ENCODE data around the gene ATP4A.

Gene ATP4A

DNA sequence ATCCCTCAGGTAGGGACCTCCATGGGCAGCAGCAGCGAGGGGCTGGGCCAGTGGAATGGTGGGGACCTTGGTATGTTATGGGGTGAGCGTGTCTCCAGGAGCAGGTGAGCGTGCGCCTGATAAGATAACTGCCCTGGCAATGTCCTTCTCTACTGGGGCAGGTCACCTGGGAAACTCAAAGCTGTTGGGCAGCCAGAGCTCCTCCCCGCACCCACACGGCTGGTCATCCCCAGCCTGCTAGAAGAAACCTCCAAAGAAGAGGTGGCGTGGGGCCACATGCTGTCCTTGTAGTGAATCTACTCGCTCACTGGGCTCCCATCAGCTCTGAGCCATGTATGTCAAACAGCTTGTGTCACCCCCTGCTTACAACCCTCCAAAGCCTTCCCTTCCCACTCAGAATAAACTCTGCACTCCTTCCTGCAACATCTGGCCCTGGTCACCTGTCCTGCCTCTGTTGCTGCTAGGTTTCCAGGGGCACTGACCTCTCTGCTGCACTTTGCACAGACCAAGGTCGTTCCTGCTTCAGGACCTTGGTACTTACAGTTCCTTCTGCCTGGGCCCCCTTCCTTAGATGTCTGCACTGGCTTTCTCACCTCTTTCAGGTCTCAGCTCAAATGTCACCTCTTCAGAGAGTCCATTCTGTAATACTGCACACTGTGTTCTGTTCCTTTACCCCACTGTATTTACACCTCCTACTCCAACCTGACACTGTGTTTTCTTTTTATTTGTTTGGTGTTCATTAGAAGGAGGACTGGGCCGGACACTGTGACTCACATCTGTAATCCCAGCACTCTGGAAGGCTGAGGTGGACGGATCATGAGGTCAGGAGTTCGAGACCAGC, 1.8 kb upstream of the ATP4A start:
- Histone ChIP-seq H3K36me3 (ENCODE audit: insufficient read depth) (no peaks in the 10 kb centered on the region), H2AFZ (ENCODE audit: low read depth) (no peak overlapping the region), H3K79me2 (ENCODE audit: insufficient read depth, low read depth) (no peaks in the 10 kb centered on the region), H3K4me3 (IDR thresholded peaks at IDR 0.05; ENCODE audit: insufficient read depth, low read depth, low read length) (no peak overlapping the region), H3K4me2 (no peak overlapping the region), H3K27me3 (ENCODE audit: insufficient read depth, low read depth) (peaks cover 66% of the 10 kb centered on the region), H3K4me1 (ENCODE audit: low read depth, poor library complexity, severe bottlenecking) (no peaks in the 10 kb centered on the region), H3K9ac (no peak overlapping the region), H3K27ac (no peak overlapping the region), H4K20me1 (ENCODE audit: insufficient read depth) (no peaks in the 10 kb centered on the region)
- TF ChIP-seq, protein P1, sequence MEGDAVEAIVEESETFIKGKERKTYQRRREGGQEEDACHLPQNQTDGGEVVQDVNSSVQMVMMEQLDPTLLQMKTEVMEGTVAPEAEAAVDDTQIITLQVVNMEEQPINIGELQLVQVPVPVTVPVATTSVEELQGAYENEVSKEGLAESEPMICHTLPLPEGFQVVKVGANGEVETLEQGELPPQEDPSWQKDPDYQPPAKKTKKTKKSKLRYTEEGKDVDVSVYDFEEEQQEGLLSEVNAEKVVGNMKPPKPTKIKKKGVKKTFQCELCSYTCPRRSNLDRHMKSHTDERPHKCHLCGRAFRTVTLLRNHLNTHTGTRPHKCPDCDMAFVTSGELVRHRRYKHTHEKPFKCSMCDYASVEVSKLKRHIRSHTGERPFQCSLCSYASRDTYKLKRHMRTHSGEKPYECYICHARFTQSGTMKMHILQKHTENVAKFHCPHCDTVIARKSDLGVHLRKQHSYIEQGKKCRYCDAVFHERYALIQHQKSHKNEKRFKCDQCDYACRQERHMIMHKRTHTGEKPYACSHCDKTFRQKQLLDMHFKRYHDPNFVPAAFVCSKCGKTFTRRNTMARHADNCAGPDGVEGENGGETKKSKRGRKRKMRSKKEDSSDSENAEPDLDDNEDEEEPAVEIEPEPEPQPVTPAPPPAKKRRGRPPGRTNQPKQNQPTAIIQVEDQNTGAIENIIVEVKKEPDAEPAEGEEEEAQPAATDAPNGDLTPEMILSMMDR (conservative IDR thresholded peaks at IDR 0.05; ENCODE audit: low read depth, low read length) = no peak

DNA sequence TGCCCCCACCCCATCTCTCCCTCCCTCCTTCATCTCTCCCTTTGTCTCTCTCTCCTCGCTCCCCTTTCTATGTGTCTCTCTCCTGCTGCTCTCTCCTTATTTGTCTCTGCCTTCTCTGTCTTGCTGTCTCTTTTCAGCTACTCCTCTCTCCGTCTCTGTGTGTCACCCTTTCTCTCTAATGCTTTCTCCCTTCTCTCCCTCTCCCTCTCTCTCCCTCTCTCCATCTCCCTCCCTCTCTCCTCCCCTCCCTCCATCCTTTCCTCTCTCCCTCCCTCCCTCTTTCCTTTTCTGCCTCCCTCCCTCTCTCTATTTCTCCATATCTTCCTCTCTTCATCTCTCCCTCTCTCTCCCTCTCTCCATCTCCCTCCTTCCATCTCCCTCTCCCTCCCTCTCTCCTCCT, 682 bp downstream of the ATP4A start:
- Histone ChIP-seq H3K79me2 (ENCODE audit: insufficient read depth, low read depth) (no peaks in the 10 kb centered on the region), H3K36me3 (ENCODE audit: insufficient read depth) (no peaks in the 10 kb centered on the region), H3K4me1 (ENCODE audit: low read depth, poor library complexity, severe bottlenecking) (no peaks in the 10 kb centered on the region), H3K4me2 (no peak overlapping the region), H4K20me1 (ENCODE audit: insufficient read depth) (no peaks in the 10 kb centered on the region), H3K27me3 (ENCODE audit: insufficient read depth, low read depth) (peaks cover 70% of the 10 kb centered on the region), H3K4me3 (IDR thresholded peaks at IDR 0.05; ENCODE audit: insufficient read depth, low read depth, low read length) (no peak overlapping the region), H3K9ac (no peak overlapping the region), H2AFZ (ENCODE audit: low read depth) (no peak overlapping the region), H3K27ac (no peak overlapping the region)
- TF ChIP-seq, protein P1 (conservative IDR thresholded peaks at IDR 0.05; ENCODE audit: low read depth, low read length) = no peak

DNA sequence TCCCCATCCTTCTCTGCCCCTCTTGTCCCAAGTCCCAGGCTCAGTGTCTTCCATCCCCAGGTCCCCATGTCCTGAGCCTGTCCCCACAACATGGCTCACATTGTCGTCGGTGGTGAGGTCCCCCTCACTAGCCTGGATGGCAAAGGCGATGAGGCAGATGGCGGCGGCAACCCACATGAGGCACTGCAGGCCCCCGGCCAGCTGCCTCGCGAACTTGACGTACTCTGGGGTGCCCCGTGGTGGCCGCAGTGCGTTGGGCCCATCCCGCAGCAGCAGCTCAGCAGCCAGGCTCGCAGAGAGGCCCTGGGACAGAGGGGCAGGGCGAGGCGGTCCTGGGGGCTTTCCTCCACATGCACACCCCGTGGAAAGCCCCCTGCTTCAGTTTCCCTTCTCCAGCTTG, 1.1 kb downstream of the ATP4A start:
- H3K4me3 ChIP-seq (IDR thresholded peaks at IDR 0.05; ENCODE audit: insufficient read depth, low read depth, low read length) = no peak overlapping the region
- H3K9ac ChIP-seq = no peak overlapping the region
- no peaks in the 10 kb centered on the region for H3K4me1 ChIP-seq (ENCODE audit: low read depth, poor library complexity, severe bottlenecking)

DNA sequence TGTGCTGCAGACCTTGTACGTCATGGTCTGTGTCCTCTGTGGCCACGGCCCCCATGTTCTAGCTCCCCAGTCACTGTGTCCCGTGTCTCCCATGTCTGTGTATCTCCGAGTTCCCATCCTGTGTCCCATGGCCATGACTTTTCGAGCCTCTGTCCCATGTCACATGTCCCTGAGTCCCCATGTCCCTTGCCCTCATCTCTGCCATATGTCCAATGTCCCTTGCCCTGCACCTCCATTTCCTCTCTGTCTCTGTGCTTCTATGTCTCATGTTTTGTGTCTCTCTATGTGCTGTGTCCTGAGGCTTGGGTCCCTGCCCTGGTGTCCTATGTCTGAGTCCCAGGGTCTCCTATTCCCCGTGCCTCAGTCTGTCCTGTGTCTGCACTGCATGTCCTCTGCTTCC, 2.0 kb downstream of the ATP4A start:
- no peaks in the 10 kb centered on the region for H4K20me1 ChIP-seq (ENCODE audit: insufficient read depth)
- H3K27ac ChIP-seq = no peak overlapping the region
- no peak overlapping the region for H3K9ac ChIP-seq
- no peaks in the 10 kb centered on the region for H3K4me1 ChIP-seq (ENCODE audit: low read depth, poor library complexity, severe bottlenecking)
- no peak overlapping the region for H2AFZ ChIP-seq (ENCODE audit: low read depth)
- no peaks in the 10 kb centered on the region for H3K79me2 ChIP-seq (ENCODE audit: insufficient read depth, low read depth)
- H3K4me3 ChIP-seq (IDR thresholded peaks at IDR 0.05; ENCODE audit: insufficient read depth, low read depth, low read length) = no peak overlapping the region
- H3K36me3 ChIP-seq (ENCODE audit: insufficient read depth) = no peaks in the 10 kb centered on the region
- no peak overlapping the region for H3K4me2 ChIP-seq
- TF ChIP-seq, protein P1 (conservative IDR thresholded peaks at IDR 0.05; ENCODE audit: low read depth, low read length) = no peak
- peaks cover 60% of the 10 kb centered on the region for H3K27me3 ChIP-seq (ENCODE audit: insufficient read depth, low read depth)

More for the DNA sequence above, 1.1 kb downstream of the ATP4A start:
- H3K27me3 ChIP-seq (ENCODE audit: insufficient read depth, low read depth) = peaks cover 66% of the 10 kb centered on the region
- H3K79me2 ChIP-seq (ENCODE audit: insufficient read depth, low read depth) = no peaks in the 10 kb centered on the region
- H3K27ac ChIP-seq = no peak overlapping the region
- TF ChIP-seq, protein P1 (conservative IDR thresholded peaks at IDR 0.05; ENCODE audit: low read depth, low read length) = no peak
- no peak overlapping the region for H3K4me2 ChIP-seq
- no peaks in the 10 kb centered on the region for H3K36me3 ChIP-seq (ENCODE audit: insufficient read depth)
- no peaks in the 10 kb centered on the region for H4K20me1 ChIP-seq (ENCODE audit: insufficient read depth)
- no peak overlapping the region for H2AFZ ChIP-seq (ENCODE audit: low read depth)
